GM12892 (cell line): ENCODE results near the gene VWC2.

Experiments
- DNase-seq: peaks from one replicate; pipeline ENCODE4 v3.0.0; 2011; ENCODE audit not compliant: insufficient read length
- FAIRE-seq: peaks from 2 replicates; lab custom pipeline; 2011; peaks lifted over from hg19 to GRCh38; lab: Jason Lieb, UNC
- POLR2A ChIP-seq: IDR thresholded peaks from 2 replicates; pipeline ENCODE4 v1.6.1; 2011; ENCODE audit warnings: low read depth, low read length, control low read depth
- POLR2AphosphoS5 ChIP-seq: IDR thresholded peaks from 2 replicates; pipeline ENCODE4 v1.6.1; 2011; ENCODE audit warnings: low read depth, low read length, control low read depth
- TAF1 ChIP-seq: IDR thresholded peaks from 2 replicates; pipeline ENCODE4 v1.6.1; 2011; ENCODE audit warnings: low read depth, mild to moderate bottlenecking, control low read depth, low read length, borderline replicate concordance

The VWC2 gene

DNA sequence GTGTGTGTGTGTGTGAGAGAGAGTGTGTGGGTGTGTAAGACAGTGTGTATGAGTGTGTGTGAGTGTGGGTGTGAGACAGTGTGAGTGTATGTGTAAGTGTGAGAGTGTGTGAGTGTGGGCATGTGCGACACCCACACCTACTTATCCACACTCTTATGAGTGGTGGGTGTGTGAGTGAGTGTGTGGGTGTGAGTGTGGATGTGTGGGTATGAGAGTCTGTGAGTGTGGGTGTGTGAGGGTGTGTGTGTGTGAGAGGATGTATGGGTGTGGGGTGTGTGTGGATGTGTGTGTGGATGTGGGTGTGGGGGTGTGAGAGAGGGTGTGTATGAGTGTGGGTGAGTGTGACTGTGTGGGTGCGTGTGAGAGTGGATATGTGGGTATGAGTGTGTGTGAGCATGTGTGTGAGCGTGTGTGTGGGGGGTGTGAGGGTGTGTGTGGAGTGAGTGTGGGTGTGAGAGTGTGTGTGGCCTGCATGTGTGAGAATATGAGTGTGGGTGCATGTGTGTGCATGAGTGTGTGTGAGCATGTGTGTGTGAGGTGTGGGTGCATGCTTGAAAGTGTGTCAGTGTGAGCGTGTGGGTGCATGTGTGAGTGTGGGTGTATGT lies 15.1 kb downstream of the VWC2 start:
- TF ChIP-seq POLR2AphosphoS5 (no peak), TAF1 (no peak), POLR2A (no peak)
- FAIRE-seq, result no peak

DNA sequence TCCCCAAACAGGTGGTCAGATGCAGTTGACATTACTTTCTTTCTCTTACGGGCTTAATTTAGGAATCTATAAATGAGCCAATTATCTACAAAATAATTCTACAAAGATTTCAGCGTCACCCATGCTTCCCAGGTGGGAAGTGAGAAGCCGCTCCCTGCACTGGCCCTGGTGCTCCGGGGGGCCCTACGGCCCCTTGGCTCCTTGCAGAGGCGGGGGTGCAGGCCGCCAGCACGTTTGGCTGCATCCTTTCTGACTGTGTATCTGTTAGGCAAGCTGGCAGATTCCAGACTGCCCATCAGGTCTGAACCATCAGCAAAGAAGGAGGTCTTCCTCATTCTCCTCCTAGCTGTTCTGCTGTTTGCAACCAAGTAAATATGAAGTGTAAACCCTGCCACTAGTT lies 16.3 kb downstream of the VWC2 start:
- DNase-seq (no peak), FAIRE-seq (no peak)
- TF ChIP-seq TAF1, result no peak

More for the DNA sequence above, 15.1 kb downstream of the VWC2 start:
- DNase-seq, result no peak

DNA sequence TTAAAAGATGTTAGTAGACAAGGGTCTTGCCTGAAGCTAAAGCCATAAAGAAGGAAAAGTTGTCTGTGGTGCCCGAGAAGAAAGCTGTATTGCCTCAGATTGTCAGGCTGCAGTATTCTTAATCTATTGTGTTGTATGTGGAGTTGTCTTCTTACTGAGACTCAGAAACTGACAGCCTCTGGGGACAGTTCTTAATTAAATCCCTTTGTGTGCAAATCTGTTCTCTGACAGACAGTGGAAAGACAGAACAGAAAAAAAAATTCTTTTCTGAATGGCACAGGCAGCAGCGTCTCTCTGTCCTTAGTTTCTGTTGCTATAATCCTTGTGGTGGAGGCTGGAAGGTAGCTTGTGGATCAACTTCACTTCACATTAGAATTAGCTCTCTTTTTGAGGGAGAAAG lies 16.8 kb downstream of the VWC2 start:
- no peak for DNase-seq
- FAIRE-seq, result no peak

DNA sequence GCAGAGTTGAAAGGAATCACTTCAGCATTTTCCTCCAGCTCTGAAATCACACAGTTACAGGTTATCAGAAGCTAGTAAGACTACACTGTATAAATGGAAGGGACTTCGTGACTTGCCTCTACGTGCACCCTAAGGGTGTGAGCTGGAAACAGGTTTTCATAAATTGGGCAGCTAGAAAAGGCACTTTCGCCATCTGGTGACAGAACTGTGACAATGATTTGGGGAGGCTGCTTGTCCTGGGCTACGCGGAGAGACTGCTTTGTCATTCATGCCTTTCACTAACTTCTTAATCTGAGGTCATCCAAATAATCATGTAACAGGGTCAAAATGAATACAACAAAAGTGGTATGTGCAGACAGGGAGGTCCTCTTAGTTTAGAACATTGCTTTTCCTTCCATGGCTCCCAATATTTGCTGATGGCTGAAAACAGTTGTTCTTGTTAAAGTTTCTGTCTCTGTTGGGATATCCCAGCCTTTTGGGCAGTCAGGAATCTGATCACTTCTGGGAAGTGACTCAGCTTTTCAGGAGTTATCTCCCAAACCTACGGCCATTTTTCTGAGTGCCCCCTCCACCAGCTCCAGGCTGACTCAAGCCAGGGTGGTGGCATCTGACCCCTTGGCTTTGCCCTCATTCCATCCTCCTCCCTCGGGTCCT lies 17.8 kb downstream of the VWC2 start:
- peak; percentile 90 for FAIRE-seq
- DNase-seq, result no peak
- TF ChIP-seq POLR2AphosphoS5, result no peak
- TF ChIP-seq TAF1, result no peak
- TF ChIP-seq POLR2A, result no peak

More for the DNA sequence above, 16.8 kb downstream of the VWC2 start:
- no peak for TF ChIP-seq POLR2A
- no peak for TF ChIP-seq POLR2AphosphoS5
- TF ChIP-seq TAF1, result no peak

DNA sequence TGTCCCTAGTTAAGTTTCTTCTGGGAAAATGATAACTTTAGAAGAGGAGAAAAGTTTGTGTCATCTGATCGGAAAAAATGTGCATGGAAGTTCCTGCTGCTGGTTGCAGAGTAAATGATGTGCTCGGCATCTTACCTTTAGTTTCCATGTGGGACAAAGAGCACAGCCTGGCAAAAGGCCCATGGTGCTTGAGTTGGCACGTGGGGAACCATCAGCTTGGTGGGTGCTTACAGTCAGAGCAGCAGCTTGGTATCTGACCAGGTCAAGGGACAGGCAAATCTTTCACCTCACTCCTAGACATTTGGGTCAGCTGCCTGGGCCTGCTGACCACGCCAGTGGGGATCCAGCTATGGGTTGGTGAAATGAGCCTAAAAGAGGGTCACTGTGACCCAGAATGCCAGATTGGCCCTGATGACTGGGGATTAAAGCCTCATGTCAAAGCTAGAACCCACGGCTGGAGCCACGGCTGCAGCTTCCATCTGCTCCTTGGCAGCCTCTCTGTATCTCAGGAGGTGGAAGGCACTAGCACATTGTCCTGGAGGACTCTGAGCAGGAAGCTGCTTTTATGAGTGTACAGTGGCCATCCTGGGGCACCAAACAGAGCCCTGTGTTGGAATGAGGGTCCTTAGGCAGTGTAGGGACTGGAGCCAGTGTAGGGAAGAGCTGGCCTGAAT lies 24.7 kb downstream of the VWC2 start:
- FAIRE-seq (no peak), DNase-seq (no peak)
- TF ChIP-seq TAF1 (no peak), POLR2AphosphoS5 (no peak), POLR2A (no peak)

DNA sequence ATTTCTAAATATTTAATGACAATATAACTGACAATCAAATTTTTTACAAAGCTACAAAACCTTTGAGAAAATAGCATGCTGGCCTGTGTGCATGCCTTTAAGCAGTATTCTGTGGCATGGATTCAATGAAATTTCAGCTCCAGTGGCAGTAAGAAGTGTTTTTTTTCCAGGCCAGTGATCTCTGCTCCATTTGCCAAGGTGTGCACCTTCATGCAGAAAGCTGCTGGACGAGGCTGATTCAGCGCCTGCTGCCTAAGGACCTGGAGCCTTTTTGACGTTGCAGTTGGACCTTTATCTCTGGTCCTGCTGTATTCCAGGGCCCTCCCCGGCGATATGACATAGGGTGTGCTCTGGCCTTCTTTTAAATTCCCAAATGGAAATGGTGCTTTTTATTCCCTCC lies 26.6 kb downstream of the VWC2 start:
- TF ChIP-seq POLR2A, result no peak
- DNase-seq (no peak), FAIRE-seq (no peak)

DNA sequence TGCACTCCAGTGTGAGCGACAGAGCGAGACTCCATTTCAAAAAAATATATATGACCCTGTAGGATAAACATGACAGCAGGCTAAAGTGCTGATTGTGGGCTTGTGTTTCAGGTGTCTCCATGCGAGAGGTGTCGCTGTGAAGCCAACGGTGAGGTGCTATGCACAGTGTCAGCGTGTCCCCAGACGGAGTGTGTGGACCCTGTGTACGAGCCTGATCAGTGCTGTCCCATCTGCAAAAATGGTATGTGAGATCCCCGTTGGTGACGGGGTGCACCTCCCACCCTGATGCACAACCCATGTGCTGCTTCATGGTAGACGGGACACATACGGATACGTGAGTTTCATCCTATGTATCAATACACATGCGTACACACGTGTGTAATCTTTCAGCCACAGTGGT lies 29.2 kb downstream of the VWC2 start:
- no peak for FAIRE-seq
- no peak for DNase-seq
- no peak for TF ChIP-seq TAF1
- TF ChIP-seq POLR2AphosphoS5, result no peak
- no peak for TF ChIP-seq POLR2A

DNA sequence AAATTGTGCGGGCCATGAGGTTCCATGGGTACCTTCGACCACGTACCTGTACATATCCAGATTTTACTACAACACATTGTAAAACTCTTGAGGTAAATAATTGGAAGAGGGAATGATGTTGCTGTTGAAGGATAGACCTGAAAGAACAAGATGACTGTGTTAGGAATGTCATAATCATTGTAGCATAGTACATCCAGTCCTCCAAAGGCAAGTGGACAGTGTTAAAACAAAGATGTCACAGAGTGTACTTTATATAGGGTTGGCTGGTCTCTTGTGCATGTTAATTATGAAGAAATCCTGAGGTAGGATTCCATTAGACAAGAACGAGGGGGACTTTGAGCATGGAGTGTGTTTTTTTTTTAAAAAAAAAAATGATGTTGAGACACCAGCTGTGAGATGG lies 30.4 kb downstream of the VWC2 start:
- TF ChIP-seq POLR2AphosphoS5 (no peak), TAF1 (no peak)
- no peak for FAIRE-seq

DNA sequence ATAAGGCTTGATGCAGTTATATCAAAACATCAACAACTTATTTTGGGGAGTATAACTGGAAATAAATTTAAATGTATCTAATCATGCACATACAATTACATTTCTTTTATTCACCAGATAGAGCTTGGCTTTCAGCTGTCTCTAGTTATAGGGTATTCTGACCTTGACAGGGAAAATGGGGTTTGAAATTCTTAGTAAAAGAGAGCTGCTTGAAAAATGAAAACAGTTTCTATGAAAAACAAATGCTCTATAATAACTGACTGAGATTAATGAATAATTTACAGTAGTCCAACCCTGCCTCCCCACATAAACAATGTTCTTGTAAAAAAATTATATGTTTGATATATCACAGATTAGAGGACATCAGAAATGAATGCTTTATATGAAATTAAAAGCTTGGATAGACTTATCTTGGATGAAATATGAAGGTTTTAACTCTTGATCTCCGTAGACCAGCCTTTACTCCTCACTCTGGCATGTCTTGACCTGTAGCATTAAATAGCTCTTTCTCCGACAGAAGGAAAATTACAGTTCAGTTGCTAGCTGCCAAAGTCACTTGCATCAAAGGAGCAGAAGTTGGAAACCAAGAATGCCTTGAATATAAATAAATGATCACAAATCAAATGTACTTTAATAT lies 32.1 kb downstream of the VWC2 start:
- no peak for DNase-seq
- FAIRE-seq, result no peak
- no peak for TF ChIP-seq POLR2A
- TF ChIP-seq TAF1, result no peak
- TF ChIP-seq POLR2AphosphoS5, result no peak

More for the DNA sequence above, 30.4 kb downstream of the VWC2 start:
- DNase-seq, result no peak

DNA sequence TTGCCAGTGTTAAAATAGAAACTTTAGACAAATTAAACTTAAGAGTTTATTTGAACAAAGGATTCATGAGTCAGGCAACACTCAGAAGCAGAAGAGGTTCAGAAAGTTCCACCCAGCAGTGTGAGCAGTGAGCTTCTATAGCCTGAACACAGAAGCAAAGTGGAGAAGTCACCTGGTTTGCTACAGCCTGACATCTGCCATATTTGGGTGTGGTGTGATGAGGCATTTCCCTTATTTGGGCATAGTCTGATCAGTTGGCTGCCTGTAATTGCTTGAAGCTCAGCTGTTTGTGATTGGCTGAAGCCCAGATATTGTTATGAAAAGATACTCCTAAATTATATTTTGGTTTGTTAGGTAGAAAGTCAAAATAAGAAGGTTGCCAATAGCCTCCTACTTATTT lies 39.1 kb downstream of the VWC2 start:
- FAIRE-seq, result no peak

DNA sequence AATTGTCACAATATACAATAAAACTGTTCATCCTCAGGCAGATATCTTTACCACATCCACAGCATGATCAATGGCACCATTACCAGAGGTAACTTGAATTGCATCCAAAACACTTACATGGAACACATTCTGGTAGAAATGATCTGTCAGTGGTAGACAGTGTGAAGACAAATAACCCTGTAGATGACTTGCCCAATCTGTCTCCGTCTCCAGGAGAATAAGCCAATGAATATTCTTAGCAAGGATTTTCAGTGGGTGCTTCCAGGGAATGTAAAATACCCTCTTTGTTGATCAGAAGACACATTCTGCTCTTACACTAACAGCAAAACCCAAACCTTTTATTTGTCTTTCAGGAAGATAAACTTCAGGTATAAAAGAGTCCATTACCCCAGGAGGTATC lies 43.8 kb downstream of the VWC2 start:
- TF ChIP-seq TAF1, result no peak
- no peak for DNase-seq
- FAIRE-seq, result no peak

More for the DNA sequence above, 39.1 kb downstream of the VWC2 start:
- no peak for TF ChIP-seq POLR2AphosphoS5
- TF ChIP-seq TAF1, result no peak
- no peak for TF ChIP-seq POLR2A
- DNase-seq, result no peak

DNA sequence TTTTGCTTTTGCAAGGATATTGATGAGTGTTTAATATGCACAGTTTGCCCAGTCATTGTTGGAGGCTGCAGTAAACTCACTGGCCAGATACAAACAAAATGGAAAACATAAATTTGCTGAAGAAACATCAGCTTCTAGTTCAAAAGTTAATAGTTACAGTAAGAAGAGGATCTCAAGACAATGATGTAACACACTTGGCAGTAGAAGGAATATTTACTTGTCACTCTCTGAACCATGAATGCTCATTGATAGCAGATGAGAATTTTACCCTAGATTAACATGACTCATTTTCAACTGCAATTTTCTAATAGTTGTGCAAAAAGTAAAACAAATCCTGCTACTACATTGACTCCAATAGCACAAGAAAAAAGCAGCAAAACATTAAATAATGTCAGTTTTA lies 47.7 kb downstream of the VWC2 start:
- no peak for DNase-seq
- no peak for FAIRE-seq
- no peak for TF ChIP-seq POLR2AphosphoS5
- no peak for TF ChIP-seq POLR2A
- no peak for TF ChIP-seq TAF1
